ENCODE measurements around the gene GPC6.

The GPC6 gene

GRCh38 chr13:94014461-94014860 lies 787.9 kb downstream of the GPC6 start:
- no peak for DNase-seq

DNA sequence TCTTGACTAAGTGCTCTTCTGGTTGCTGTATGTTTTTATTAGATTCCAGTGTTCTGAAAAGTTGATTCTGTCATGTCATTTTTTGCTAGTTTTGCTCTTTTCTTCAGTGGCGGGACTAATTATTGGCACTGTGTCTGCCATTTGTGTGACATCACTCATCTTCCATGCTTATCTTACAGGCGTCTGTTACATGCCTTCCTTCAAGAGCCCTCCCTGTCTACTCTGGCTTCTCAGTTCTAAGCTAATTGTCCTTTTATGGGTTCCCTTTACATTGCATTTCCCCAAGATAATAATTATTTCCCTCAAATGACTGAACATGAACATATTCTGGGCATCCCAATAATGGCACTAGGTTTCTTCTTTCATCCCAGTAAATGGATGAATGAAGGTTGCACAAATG lies 793.8 kb downstream of the GPC6 start:
- no peak for DNase-seq

- DNase-seq = no peak
These were observed 794.2 kb downstream of the GPC6 start for GRCh38 chr13:94020833-94021232.

DNA sequence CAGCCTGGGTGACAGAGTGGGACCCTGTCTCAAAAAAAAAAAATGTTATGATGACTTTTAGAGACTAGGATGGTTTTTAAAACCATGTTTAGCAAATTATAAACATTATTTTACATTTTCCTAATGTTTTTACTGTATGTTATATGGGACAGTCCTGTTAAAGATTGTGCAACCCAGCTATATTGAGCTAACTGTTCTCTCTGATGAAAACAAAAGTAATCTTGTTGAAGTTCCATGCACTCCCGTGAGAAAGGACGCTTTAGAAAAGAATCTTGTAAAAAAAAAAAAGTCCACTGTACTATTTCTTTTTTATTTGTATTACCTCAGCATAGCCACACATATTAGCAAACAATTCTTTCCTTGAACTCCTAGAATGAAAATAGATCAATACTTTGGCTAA lies 801.6 kb downstream of the GPC6 start:
- no peak for DNase-seq

GRCh38 chr13:94028650-94029049 lies 802.0 kb downstream of the GPC6 start:
- no peak for DNase-seq

DNA sequence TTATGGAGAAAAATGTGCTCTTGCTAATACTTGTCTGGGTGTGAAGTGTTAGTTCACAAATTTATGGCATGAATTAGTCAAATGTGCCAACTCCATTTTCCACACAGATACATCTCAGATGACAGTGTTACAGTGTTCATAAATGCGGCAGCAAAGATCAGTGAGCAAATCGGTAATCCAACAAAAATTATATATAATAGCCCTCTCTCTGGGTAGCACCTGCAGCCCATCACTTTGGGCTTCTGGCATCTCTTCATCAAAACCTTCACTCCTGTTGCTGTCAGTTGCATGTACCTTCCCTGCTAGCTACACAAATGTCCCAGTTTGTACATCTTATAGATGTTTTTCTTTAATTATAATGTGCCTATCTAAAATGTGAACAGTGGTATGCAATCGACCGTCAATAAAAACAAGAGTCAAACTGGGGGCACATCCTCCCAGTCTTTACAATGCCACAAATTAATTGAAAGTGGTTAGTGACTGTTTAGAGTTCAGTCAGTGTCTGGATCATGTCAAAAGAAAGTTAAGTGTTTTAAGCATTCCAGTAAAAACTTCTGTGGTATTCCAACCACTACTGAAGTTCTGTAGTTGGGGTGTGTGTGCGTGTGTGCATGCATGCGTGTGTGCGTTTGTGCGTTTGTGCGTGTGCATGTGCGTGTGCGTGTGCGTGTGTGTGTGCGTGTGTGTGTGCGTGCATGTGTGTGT lies 804.0 kb downstream of the GPC6 start:
- DNase-seq = no peak

GRCh38 chr13:94031609-94032008 lies 805.0 kb downstream of the GPC6 start:
- no peak for DNase-seq

DNA sequence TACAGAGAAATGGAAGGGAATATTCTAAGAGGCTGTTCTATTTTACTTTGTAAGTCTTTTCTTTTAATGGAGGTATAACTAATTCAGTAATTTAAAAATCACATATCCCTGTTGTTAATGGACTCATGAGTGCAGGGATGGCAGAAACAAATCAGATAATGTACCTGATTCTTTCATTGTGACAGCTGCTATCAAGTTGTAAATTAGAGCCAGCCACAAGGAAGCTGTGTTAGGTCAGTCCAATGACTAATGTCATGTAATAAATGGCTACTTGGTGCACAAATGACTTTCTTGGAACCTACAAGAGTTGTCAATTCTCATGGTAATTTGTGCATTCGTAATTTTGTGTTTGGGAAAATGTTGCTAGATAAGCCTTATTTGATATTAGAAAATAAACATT lies 806.5 kb downstream of the GPC6 start:
- no peak for DNase-seq

DNA sequence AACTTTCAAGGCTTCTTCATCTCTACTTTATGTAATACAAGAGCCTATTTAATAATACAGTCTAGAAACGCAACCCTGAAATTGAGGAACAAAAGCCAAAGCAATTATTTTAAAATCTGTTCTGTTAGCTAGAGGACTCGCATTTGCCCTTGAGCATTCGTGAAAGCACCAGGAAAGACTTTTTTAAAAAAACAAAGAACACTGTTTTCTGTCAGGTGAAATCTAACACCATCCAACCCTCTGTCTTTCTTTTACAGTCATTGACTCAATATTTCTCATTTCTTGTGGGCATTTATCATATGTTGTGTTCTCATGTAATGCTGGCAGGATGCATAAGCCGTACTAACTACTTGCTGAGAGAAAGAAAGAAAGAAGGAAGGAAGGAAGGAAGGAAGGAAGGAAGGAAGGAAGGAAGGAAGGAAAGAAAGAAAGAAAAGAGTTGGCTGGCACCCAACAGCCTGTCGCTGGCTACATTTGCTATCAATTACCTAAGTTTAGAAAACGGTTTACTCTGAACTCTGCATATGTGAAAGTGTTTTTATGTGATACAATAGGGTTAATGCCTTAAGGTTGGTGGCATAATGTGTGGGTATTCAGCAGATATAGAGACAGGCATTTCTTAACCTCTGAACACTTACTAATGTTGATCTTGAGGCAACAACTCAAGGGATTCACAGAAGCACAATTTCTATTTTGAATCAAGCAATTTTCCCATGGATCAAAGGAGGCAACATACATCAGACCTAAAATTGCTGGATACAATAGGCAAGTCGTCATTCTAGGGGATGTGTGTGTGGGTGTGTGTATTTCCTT lies 807.4 kb downstream of the GPC6 start:
- no peak for DNase-seq

DNA sequence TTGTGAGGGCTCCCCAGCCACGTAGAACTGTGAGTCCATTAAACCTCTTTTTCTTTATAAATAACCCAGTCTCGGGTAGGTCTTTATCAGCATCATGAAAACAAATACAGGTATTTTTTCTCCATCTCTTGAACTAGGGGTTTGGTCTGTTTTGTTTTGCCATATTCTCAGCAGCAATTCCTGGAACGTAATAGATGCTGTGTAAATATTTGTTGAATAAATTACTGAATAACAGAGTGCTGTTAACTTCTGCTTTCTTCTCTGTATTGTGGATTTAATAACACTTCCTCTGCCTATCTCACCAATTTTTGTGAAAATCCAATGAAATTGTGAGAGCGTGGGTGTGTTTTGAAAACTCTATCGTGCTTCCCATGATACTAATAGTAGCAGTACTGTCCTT lies 823.4 kb downstream of the GPC6 start:
- no peak for DNase-seq

- no peak for DNase-seq
These were observed 824.1 kb downstream of the GPC6 start for GRCh38 chr13:94050686-94051085.

- no peak for DNase-seq
These were observed 827.5 kb downstream of the GPC6 start for GRCh38 chr13:94053986-94054593.

GRCh38 chr13:94056362-94056990 lies 829.9 kb downstream of the GPC6 start:
- no peak for DNase-seq

GRCh38 chr13:94057618-94058186 lies 831.1 kb downstream of the GPC6 start:
- DNase-seq = no peak

GRCh38 chr13:94058821-94059360 lies 832.3 kb downstream of the GPC6 start:
- no peak for DNase-seq

DNA sequence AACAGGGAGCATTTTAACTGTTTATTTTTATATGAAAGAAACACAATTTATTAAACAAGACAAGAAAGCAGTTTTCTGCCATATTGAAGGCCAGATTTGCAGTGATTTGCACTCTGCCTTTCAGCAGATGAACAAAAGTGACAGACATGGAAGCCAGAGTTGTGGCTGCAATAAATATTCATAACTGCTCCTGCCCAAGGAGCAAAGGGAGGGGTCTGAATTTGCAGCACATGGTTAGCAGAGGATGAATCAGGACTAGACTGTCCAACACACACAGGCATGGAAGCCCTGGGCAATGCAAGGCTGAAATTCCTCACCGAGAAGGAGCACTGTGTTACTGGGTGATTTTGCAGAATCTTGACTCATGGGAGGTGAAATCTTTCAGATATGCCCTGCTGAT lies 834.7 kb downstream of the GPC6 start:
- DNase-seq = no peak

GRCh38 chr13:94063096-94063495 lies 836.5 kb downstream of the GPC6 start:
- DNase-seq = no peak

GRCh38 chr13:94063848-94064247 lies 837.2 kb downstream of the GPC6 start:
- DNase-seq = no peak

DNA sequence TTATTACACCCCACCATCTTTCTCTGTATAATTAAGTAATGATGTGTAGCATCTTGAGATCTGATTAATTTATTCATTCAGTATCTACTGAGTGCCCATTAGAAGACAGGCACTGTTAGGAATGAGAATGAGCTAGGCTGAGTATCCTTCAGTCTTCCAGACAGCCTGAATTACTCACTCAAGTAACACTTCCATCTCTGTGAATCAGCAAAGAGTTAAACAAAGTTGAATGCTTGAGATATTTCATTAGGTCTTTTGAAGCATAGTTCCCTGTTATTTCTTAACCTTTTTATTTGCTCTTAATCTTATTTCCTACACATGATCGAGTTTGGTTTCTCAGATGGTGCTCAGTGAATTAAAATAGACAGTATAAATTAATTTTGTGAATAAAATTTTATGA lies 839.1 kb downstream of the GPC6 start:
- DNase-seq = no peak

GRCh38 chr13:94073007-94073744 lies 846.6 kb downstream of the GPC6 start:
- no peak for DNase-seq

- DNase-seq = no peak
These were observed 853.3 kb downstream of the GPC6 start for GRCh38 chr13:94079876-94080275.

GRCh38 chr13:94080527-94080926 lies 853.9 kb downstream of the GPC6 start:
- DNase-seq = no peak

Data from stimulated activated CD4-positive, alpha-beta T cell treated with anti-CD3 and anti-CD28 coated beads, Interleukin-4, amount 100 ng/mL, for 24 hours (primary cell).